Kidney capillary endothelial cell (primary cell): Measurements from ENCODE around the gene SURF2.

Experiments
- DNase-seq: peaks from one replicate; pipeline ENCODE4 v3.0.0-alpha.2; 2018; ENCODE audit warnings: low spot score

Gene SURF2

DNA sequence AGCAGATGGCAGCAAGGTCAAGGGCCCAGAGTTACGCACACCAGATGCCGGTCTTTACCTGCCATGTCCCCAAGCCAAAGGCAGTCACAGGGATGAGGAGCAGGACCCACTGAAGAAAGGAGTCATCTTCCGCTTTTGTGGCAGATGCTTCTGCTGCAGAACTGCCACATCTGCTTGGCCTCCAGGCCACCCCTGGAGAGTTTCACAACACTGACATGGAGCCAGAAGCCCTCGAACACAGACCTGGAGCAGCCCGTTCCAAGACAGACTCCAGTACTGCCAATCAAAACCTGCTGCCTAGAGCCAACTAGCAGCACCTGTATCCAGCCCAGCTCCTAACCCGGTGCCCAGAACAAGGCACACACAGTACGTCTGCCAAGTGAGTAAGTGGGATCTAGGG, 1.6 kb upstream of the SURF2 start:
- DNase-seq = no peak

DNA sequence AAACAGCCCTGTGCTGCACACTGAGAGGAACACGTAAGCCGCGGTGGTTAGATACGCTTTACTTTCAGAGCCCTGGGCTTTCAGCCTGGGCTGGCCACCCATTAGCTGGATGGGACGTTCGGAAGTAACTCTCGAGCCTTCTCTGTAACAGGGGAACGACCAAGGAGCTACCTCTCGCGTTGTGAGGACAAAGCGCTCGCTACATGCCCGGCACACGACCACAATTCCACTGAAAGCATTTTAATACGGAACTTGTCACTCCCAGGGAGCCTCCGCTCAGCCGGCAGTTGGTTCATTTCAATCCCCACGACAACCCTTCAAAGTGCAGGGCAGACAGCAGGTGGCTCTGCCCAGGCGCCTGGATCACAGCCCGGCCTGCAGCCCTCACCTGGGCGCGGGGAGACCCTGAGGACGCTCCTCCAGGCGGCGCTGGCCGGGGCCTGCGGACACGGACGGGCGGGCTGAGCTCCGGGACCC, 431 bp upstream of the SURF2 start:
- no peak for DNase-seq

GRCh38 chr9:133357656-133358055, 1.3 kb downstream of the SURF2 start:
- DNase-seq = no peak

DNA sequence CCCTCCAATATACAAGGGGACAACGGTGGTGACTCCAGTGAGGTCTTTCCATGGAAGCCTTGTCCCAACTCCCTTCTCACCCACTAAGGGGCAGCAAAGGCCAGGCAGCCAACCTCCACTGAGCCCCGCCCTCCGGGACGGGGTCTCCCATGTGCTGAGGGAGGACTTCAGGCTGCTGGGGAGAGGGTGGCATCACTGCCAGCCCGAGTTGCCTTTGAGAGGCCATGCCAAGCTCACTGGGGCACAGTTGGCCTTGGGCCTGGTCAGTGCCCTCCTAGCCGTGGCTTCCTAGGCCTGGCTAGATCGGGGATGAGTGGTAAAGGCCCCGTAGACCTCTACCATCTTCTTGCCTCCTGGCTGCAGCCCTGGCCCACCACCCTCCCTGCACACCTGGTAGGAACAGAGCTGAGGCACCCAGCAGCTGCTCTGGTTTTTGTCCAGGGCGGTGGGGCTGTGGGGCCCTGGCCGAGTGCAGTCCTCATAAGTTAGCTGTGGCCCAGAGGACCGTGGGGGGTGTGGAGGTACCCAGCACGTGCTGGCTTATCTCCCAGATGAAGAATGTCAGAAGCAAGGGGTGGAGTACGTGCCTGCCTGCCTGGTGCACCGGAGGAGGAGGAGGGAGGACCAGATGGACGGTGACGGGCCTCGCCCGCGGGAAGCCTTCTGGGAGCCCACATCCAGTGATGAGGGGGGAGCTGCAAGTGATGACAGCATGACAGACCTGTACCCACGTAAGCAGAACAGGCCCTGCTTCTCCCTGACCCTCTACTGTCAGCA, 3.2 kb downstream of the SURF2 start:
- no peak for DNase-seq

DNA sequence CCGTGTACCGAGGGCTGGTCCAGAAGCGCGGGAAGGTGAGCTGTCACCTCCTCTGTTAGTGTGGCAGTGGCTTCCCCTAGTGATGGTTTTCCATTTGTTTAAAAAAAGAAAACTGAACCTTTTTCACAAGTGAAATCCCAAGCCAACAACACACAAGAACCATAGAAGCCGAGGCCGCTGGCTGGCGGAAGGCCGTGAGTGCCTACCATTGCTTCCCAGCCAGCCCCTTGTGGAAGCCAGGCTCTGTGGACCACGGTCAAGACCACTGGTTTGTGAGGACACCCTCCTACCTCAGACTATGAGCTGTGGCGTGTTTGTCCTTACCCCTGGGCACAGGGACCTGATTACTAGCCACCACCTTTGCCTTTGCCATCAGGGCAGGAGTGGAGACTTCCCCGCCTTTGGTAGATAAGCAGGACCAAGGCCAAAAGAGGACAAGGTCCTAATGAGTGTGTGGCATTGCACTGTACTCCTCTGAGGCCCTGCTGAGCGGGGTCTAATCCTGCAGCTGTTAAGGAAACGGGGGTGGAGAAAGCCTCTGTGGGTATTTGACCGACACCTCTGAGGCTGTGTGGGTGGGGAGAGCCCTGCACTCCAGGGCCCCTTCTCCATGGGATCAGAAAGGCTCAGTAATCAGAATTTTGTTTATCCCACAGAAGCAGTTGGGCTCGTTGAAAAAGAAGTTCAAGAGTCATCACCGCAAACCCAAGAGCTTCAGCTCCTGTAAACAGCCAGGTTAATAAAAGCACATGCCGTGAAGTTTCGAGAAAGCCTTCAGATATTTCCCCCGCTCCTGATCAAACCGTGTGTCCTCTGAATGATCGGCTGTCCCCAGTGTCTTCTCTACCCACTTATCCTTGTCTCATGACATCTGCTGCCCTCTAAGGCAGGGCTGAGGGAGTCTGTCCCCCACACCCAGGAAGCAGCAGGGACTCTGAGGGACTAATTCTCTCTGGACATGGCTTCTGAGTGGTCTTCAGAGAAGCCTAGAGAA, 4.3 kb downstream of the SURF2 start:
- no peak for DNase-seq

GRCh38 chr9:133361507-133362092, 5.2 kb downstream of the SURF2 start:
- DNase-seq = no peak

DNA sequence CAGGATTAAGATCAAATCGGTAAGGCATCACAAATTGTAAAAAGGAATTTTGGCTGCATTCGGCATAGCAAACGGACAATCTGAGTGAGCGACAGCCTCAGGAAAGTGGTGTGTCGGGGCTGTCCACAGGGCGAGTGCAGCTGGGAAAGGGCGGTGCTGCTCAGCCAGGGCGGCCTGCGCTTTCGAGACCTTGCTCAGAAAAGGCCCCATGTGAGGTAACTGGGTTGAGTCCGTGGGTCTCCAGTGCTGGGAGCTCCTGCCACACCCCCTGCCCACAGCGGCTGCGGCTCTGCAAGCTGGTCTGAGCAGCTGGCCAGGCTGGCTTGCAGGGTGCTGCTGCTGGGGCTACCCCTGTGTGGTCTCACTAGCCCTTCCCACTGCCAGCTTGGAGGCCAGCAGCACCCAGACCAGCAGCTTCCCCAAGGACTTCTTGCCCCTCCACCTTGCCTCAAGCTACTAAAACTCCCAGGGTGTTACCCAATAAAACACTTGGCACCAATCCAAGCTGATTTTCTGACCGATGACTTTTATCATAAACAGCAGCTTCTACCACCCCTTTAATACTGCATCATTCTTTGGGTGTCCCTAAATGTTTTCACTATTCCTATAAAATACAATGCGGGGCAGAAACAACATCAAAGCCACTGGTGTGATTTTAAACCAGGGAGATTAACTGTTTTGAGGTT, 6.2 kb downstream of the SURF2 start:
- DNase-seq = no peak

GRCh38 chr9:133366435-133366834, 10.1 kb downstream of the SURF2 start:
- DNase-seq = no peak

GRCh38 chr9:133367221-133367620, 10.9 kb downstream of the SURF2 start:
- DNase-seq = no peak

GRCh38 chr9:133367778-133368177, 11.4 kb downstream of the SURF2 start:
- DNase-seq = no peak

DNA sequence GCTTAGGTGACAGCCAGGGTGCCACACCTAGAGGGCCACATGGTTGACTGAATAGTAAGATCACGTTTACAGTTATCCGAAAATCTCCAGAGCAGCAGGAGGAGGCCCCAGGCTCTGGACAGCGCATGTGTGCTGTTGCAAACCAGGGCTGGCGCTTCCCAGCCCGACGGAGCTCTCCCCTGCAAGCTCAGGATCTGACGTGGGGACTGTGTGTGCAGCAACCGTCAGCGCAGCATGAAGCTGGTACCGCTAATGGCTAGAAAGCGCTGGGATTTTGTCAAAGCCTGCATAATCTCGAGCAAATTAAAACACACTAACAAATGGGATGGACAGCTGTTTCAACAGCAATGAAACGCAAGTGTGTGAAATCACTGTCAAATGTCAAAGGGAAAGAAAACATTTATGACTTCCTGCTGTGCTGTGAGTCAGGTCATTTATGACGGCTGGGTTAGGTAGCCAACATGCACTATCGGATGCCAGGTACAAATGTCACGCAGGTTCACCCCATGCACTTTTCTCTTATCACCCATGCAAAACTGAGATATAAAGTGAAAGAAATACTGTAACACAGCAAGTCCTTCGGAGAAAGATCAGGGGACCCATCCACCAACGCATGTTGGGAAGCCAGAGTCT, 12.0 kb downstream of the SURF2 start:
- DNase-seq = no peak

DNA sequence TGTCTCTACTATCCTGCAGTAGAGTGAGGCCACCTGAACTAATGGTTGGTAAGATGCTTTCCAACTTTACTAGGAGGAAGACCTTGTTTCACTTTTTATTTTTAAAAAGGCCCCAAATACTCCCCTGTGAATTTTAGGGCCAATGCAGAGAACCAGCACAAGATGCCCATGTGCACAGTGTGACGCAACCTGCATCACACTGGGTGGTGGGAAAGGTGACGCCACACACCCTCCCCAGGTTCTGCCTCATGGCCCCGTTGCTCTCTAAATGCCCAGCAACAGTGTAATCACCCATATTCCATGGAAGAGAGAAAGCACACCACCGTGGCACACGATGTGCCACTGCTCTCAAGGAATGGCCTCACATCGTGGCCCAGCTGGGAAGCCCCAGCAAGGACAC, 13.1 kb downstream of the SURF2 start:
- no peak for DNase-seq

GRCh38 chr9:133369933-133370332, 13.6 kb downstream of the SURF2 start:
- no peak for DNase-seq

- no peak for DNase-seq
These were observed 14.3 kb downstream of the SURF2 start for GRCh38 chr9:133370685-133371084.

DNA sequence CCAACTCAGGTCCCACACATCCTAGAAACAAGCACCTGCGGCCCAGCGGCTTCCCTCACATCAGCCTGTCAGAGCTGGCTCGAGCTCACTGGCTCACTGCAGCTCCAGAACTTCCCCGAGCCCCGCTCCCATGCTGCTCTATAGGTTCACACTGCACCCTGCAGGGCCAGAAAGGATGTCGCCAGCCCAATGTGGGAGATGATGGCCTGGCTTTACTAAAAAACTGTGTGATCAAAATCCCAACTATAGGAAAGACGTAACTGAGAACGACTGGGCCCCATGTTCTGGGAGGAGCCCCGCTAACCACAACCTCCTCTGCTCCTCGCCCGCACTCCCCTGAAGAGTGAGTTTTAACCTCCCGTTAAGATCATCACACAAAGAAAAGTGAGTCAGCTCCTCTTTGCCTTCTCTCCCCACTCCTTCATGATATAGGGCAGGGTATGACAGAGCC, 14.9 kb downstream of the SURF2 start:
- DNase-seq = no peak

- DNase-seq = no peak
These were observed 15.8 kb downstream of the SURF2 start for GRCh38 chr9:133372144-133372543.

- no peak for DNase-seq
These were observed 18.3 kb downstream of the SURF2 start for GRCh38 chr9:133374612-133375115.

DNA sequence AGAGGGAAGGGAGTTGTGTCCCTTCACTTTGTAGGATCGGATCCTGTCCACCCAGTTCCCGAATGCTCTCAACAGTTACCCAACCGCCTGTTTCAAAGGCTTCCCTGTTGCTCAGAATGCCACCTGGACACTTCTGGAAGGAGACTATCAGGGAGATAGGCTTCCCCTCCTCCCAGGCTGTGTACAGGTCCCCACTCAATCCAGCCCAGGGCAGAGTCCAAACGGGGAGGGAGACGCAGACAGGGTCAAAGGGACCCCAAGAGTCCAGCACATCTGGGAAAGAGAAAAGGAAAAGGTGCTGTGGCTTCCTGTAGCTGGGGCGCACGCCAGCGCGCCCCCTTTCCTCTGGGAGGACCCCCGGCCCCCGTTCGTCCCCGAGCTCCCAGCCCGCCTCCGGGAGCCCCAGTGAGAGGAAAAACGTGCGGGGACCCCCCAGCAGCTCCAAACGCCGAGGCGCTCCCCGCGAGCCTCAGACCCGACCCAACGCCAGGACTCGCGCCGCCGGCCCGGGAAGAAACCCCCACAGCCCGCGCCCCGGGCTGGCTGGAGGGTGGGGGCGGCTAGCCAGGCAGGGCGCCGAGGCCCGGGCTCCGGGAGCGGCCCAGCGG, 18.9 kb downstream of the SURF2 start:
- DNase-seq = no peak

DNA sequence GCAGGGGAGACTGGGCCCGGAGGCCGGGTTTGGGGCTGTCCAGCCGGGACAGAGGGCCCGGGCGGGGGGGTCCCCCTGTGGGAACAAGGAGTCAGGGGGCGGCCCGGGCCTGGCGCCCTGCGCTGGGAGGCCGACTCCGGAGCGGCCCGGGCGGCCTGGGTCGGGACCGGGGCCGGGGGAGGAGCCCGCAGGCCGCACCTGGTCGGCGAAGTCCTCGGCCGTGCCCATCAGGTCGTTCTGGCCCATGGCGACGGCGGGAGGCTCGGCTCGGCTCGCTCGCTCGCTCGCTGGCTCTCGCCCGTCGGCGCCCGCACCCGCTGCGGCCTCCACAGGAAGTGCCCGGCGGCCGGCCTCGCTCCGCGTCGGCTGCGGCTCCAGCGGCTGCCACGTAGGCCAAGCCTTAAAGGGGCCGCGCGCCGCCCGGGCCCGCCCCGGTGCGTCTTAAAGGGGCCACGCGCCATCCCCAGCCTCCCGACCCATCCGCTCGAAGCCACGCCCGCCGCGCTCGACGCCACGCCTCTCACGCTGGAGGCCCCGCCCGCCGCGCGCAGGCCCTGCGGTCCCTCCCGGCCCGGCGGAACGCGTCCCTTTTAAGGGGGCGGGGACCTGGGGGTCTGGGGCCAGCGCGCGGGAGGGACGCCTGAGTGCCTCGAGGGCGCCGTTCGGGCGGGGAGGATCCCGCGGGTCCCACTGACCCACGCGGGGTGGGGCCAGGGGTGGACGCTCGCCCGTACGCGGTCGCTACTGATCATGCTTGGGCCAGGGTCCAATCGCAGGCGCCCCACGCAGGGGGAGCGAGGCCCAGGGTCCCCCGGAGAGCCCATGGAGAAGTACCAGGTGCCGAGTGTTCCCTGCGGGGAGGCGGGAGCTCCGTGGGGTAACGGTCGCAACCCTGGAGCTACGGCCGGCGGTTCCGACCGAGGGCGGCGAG, 19.6 kb downstream of the SURF2 start, which contains the start of the genes STKLD1 and SURF4:
STKLD1 (plus strand) TSS at position 643 of the 931 bp plus-strand sequence; CDS start at position 751, 108 bp downstream.
SURF4 (minus strand) TSS at position 337 of the 931 bp plus-strand sequence; CDS start at position 246, 91 bp downstream.
- DNase-seq = peak; percentile 94
